ENCODE results near the gene BTBD10. TPM values are rescaled to one million over a fixed set of nuclear protein-coding genes. Genes with fewer than 3 reads are reported as not detected.
"Not testable (repeated sequence)": the region's sequence is repeated elsewhere in the genome, so short reads cannot be mapped to it uniquely, and the experiment has no call there.

Gene BTBD10
- total and polyA plus RNA-seq, 2 experiments from 2014 or later, result 20.2 to 30.1 TPM

DNA sequence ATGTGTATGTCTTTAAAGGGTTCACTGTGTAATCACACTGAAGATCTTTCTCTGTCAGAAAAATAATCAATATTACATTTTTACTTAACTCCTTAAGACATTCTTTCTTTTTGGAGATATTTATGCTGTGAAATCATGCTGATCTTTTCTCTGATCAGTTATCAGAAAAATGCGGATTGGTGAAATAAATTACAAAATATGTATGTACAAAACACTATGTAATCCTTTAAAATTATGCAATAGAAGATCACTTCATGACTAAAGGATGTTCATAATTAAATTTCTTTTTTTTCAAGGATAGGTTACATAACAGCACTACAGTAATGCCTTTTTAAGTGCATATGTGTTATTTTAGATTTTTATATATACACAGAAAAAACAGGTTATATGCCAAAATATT lies 24.7 kb downstream of the BTBD10 start (continued):
- TF ChIP-seq, protein P1, sequence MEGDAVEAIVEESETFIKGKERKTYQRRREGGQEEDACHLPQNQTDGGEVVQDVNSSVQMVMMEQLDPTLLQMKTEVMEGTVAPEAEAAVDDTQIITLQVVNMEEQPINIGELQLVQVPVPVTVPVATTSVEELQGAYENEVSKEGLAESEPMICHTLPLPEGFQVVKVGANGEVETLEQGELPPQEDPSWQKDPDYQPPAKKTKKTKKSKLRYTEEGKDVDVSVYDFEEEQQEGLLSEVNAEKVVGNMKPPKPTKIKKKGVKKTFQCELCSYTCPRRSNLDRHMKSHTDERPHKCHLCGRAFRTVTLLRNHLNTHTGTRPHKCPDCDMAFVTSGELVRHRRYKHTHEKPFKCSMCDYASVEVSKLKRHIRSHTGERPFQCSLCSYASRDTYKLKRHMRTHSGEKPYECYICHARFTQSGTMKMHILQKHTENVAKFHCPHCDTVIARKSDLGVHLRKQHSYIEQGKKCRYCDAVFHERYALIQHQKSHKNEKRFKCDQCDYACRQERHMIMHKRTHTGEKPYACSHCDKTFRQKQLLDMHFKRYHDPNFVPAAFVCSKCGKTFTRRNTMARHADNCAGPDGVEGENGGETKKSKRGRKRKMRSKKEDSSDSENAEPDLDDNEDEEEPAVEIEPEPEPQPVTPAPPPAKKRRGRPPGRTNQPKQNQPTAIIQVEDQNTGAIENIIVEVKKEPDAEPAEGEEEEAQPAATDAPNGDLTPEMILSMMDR (conservative IDR thresholded peaks at IDR 0.05; ENCODE audit: low read depth in 2 of 2), result no peak

DNA sequence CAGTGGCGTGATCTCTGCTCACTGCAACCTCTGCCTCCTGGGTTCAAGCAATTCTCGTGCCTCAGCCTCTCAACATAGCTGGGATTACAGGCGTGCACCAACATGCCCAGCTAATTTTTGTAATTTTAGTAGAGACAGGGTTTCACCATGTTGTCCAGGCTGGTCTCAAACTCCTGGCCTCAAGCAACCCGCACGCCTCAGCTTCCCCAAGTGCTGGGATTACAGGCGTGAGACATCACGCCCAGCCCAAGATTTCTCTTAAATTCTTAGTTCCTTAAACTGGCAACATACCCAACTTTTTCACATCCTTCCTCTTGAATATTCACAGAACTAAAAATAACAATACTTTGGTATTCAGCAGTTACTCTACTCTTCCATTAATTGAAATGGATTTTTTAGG lies 26.2 kb downstream of the BTBD10 start:
- peaks cover 50% of the 10 kb centered on the region for H3K4me1 ChIP-seq (ENCODE audit: insufficient read depth)
- H3K4me3 Mint-ChIP-seq; H3K27ac ChIP-seq (ENCODE audit: low read depth); H3K27me3 ChIP-seq (ENCODE audit: insufficient read depth); DNase-seq (ENCODE audit: low spot score); H3K9me3 Mint-ChIP-seq; H3K4me3 ChIP-seq; H3K27me3 Mint-ChIP-seq (ENCODE audit: insufficient read depth, low read depth, poor library complexity); H3F3A ChIP-seq (replicated peaks; ENCODE audit: low read depth); H3K79me2 ChIP-seq (replicated peaks; ENCODE audit: insufficient read depth); H3K36me3 Mint-ChIP-seq (ENCODE audit: low read depth); ATAC-seq; H2AFZ ChIP-seq; H3K9me2 ChIP-seq (ENCODE audit: insufficient read depth); H4K20me1 ChIP-seq (replicated peaks; ENCODE audit: insufficient read depth); H3K36me3 ChIP-seq (ENCODE audit: insufficient read depth): not testable (repeated sequence)
- H3K27ac Mint-ChIP-seq, result peak overlapping the region; percentile 36; the same call in 1 of the 2 replicates
- H3K4me1 Mint-ChIP-seq, result peaks cover 48% of the 10 kb centered on the region
- peak overlapping the region; percentile 9; the same call in 1 of the 2 replicates for H3K4me2 ChIP-seq

DNA sequence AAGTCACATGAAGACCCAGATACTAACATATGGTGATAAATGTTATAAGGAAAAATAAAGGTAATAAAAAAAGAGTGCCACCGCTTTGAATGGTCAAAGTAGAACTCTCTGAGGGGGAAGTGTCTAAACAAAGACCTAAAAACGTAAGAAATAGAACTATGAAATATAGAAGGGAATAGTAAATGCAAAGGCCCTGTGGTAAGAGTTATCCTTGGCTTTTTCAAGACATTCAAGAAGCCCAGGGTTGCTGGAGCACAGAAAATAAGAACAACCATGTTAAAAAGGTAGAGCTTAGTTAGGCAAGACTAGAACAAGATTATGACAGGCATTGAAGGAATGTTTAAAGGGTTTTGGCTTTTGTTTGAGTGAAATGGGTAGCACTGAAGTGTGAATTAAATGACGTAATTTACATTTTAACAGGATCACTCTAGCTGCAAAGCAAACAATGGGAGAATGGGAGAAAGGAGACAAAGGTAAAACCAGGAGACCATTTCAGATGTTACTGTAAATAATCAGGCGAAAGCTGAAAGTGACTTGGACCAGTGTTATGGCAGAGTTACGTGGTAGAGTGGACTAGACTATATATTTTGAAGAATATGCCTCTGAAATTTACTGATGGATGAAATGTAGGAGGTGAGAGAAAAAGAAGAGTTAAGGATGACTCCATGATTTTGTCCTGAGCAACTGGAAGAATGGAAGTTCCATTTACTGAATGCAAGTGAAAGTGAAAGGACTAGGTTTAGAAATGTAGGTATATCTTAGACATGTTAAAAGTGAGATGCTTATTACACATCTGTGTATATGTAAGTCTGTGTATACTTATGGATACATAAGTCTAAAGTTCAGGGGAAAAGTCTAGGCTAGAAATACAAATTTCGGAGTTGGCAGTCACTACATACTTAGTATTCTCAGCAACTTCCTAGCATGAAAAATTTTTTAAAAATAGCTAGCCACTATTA lies 28.5 kb downstream of the BTBD10 start:
- Mint-ChIP-seq H3K4me1 (peaks cover 38% of the 10 kb centered on the region), H3K27me3 (ENCODE audit: insufficient read depth, low read depth, poor library complexity) (no peaks in the 10 kb centered on the region), H3K4me3 (peak overlapping the region; percentile 2; the same call in 2 of the 3 replicates), H3K9me3 (0 out of 3 replicates have a peak, but pooled peaks cover 1% of the 10 kb centered on the region), H3K27ac (peak overlapping the region; percentile 89), H3K36me3 (ENCODE audit: low read depth) (peaks cover 7% of the 10 kb centered on the region; the same call in 2 of the 3 replicates)
- Histone ChIP-seq H3K4me3 (0 out of 2 replicates have a peak overlapping the region, but pooled peaks have one; percentile 2), H3K27ac (ENCODE audit: low read depth) (peak overlapping the region; percentile 18), H2AFZ (no peak overlapping the region), H4K20me1 (replicated peaks; ENCODE audit: insufficient read depth) (no peaks in the 10 kb centered on the region), H3K9me2 (ENCODE audit: insufficient read depth) (no peaks in the 10 kb centered on the region), H3K79me2 (replicated peaks; ENCODE audit: insufficient read depth) (peaks cover 24% of the 10 kb centered on the region; the same call in 1 of the 2 replicates), H3K27me3 (ENCODE audit: insufficient read depth) (no peaks in the 10 kb centered on the region), H3F3A (replicated peaks; ENCODE audit: low read depth) (no peaks in the 10 kb centered on the region), H3K36me3 (ENCODE audit: insufficient read depth) (no peaks in the 10 kb centered on the region), H3K4me1 (ENCODE audit: insufficient read depth) (peaks cover 44% of the 10 kb centered on the region), H3K4me2 (peak overlapping the region; percentile 14)
- ATAC-seq (peak; percentile 88), DNase-seq (ENCODE audit: low spot score) (peak; percentile 73)
- TF ChIP-seq CREB1 (CRISPR knock-in tag; IDR thresholded peaks at IDR 0.05; ENCODE audit: low read depth) (0 out of 2 replicates have a peak, but pooled peaks have one; percentile 11), NANOG (IDR thresholded peaks at IDR 0.05; ENCODE audit: borderline replicate concordance) (no peak)

DNA sequence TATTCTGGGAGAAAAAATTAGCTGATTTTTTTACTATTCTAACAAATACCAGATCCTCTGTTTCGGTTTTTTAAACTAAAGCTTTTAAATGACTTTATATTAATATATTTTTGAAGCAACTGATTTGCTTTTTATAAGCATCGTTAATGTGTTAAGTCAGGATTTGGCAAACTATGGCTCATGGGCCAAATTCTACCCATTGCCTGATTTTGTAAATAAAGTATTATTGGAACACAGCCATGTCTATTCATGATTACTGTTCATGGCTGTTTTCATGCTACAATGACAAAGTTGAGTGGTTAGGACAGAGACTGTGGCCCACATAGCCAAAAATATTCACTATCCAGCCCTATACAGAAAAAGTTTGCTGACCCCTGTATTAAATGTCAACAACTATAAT lies 29.6 kb downstream of the BTBD10 start:
- H3K79me2 ChIP-seq (replicated peaks; ENCODE audit: insufficient read depth), result peaks cover 25% of the 10 kb centered on the region
- Mint-ChIP-seq H3K27ac (no peak overlapping the region), H3K4me3 (no peak overlapping the region)

More for the DNA sequence above, 29.6 kb downstream of the BTBD10 start:
- Histone ChIP-seq H3K36me3 (ENCODE audit: insufficient read depth) (no peaks in the 10 kb centered on the region), H3K27ac (ENCODE audit: low read depth) (no peak overlapping the region), H3K4me1 (ENCODE audit: insufficient read depth) (peaks cover 41% of the 10 kb centered on the region), H4K20me1 (replicated peaks; ENCODE audit: insufficient read depth) (no peaks in the 10 kb centered on the region), H3F3A (replicated peaks; ENCODE audit: low read depth) (no peaks in the 10 kb centered on the region), H2AFZ (no peak overlapping the region), H3K4me2 (peak overlapping the region; percentile 14; the same call in 1 of the 2 replicates), H3K4me3 (no peak overlapping the region), H3K9me2 (ENCODE audit: insufficient read depth) (no peaks in the 10 kb centered on the region), H3K27me3 (ENCODE audit: insufficient read depth) (no peaks in the 10 kb centered on the region)
- ATAC-seq, result no peak
- TF ChIP-seq ZNF114 (CRISPR knock-in tag; IDR thresholded peaks at IDR 0.05) (no peak), STAT1 (IDR thresholded peaks at IDR 0.05; ENCODE audit: unreplicated experiment) (no peak)
- TF ChIP-seq, protein P1 (conservative IDR thresholded peaks at IDR 0.05; ENCODE audit: low read depth in 2 of 2), result no peak
- TF ChIP-seq, protein P2, sequence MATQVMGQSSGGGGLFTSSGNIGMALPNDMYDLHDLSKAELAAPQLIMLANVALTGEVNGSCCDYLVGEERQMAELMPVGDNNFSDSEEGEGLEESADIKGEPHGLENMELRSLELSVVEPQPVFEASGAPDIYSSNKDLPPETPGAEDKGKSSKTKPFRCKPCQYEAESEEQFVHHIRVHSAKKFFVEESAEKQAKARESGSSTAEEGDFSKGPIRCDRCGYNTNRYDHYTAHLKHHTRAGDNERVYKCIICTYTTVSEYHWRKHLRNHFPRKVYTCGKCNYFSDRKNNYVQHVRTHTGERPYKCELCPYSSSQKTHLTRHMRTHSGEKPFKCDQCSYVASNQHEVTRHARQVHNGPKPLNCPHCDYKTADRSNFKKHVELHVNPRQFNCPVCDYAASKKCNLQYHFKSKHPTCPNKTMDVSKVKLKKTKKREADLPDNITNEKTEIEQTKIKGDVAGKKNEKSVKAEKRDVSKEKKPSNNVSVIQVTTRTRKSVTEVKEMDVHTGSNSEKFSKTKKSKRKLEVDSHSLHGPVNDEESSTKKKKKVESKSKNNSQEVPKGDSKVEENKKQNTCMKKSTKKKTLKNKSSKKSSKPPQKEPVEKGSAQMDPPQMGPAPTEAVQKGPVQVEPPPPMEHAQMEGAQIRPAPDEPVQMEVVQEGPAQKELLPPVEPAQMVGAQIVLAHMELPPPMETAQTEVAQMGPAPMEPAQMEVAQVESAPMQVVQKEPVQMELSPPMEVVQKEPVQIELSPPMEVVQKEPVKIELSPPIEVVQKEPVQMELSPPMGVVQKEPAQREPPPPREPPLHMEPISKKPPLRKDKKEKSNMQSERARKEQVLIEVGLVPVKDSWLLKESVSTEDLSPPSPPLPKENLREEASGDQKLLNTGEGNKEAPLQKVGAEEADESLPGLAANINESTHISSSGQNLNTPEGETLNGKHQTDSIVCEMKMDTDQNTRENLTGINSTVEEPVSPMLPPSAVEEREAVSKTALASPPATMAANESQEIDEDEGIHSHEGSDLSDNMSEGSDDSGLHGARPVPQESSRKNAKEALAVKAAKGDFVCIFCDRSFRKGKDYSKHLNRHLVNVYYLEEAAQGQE (IDR thresholded peaks at IDR 0.05; ENCODE audit: unreplicated experiment), result no peak
- H3K9me3 Mint-ChIP-seq, result peaks cover 10% of the 10 kb centered on the region; the same call in 2 of the 3 replicates
- peaks cover 37% of the 10 kb centered on the region for H3K4me1 Mint-ChIP-seq
- no peaks in the 10 kb centered on the region for H3K27me3 Mint-ChIP-seq (ENCODE audit: insufficient read depth, low read depth, poor library complexity)
- DNase-seq (ENCODE audit: low spot score), result no peak
- H3K36me3 Mint-ChIP-seq (ENCODE audit: low read depth), result peaks cover 15% of the 10 kb centered on the region; the same call in 2 of the 3 replicates
